Neural cell (in vitro differentiated cells): ENCODE measurements around the gene CLEC16A.

Experiments
- CTCF ChIP-seq: fragments of 450-650 bp; IDR thresholded peaks from 2 replicates; pipeline ENCODE4 v1.5.1; 2014; ENCODE audit warnings: antibody characterized with exemption, mild to moderate bottlenecking, moderate library complexity; ENCODE audit not compliant: poor library complexity, severe bottlenecking
- EZH2 ChIP-seq: fragments of 200-600, 300-800 bp; shearing (Covaris generic), sonication (generic); IDR thresholded peaks from 2 replicates; pipeline ENCODE4 v1.6.1; 2014; ENCODE audit warnings: antibody characterized with exemption, low read length, borderline replicate concordance, mild to moderate bottlenecking; ENCODE audit not compliant: insufficient read depth, poor library complexity, severe bottlenecking
- POLR2AphosphoS5 ChIP-seq: IDR thresholded peaks from 2 replicates; pipeline ENCODE4 v1.6.1; 2012
- REST ChIP-seq: IDR thresholded peaks from 2 replicates; pipeline ENCODE4 v1.6.1; 2012; ENCODE audit warnings: borderline replicate concordance
- TAF1 ChIP-seq: IDR thresholded peaks from 2 replicates; pipeline ENCODE4 v1.6.1; 2012; ENCODE audit warnings: low read depth

GRCh38 chr16:11088831-11089230, 144.5 kb downstream of the CLEC16A start:
- no peak for TF ChIP-seq CTCF
- TF ChIP-seq REST, result no peak
- no peak for TF ChIP-seq EZH2
- TF ChIP-seq TAF1, result no peak
- no peak for TF ChIP-seq POLR2AphosphoS5
